Stomach (tissue), 4 donors: ENCODE data around the gene OR5H15.

Experiments used
- CTCF ChIP-seq, 7 experiments: fragments of 450-650 bp in 4 of 7; fragments of 200-600 bp in 3 of 7; sonication (generic) in 3 of 7; IDR thresholded peaks; one replicate each; pipeline ENCODE4 v1.5.1; 2016 to 2019; ENCODE audit warnings: antibody characterized with exemption in 7 of 7, control low read depth in 2 of 7, mild to moderate bottlenecking in 1 of 7
- POLR2AphosphoS5 ChIP-seq, 3 donors: sonication (generic); formaldehyde crosslinking; IDR thresholded peaks; one replicate each; pipeline ENCODE4 v1.6.1; 2016; ENCODE audit warnings: antibody characterized with exemption in 3 of 3

DNA sequence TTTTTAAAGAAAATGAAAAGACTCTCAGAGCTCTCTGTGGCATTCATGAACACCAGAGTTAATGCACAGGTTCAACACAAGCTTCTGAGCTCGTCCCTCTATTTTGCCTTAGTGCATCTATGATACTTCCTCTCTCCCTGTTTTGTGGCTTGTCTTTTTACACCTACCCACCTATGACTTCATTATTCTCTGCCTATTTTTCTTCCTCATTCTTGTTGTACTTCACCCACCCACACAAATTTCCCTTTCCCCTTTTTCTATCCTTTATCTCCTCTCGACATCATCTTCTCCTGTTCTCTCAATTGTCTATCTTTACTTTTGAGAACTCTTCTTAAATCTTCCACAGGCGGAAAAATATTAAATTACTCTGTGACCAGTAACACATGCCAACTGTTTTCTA lies 48.6 kb downstream of the OR5H15 start:
- TF ChIP-seq CTCF (IDR thresholded peaks at IDR 0.05) (no peak), POLR2AphosphoS5 (IDR thresholded peaks at IDR 0.05) (no peak)
